Neural cell (in vitro differentiated cells): Measurements from ENCODE around the gene NUDT4. TPM values are rescaled to one million over a fixed set of nuclear protein-coding genes. Genes with fewer than 3 reads are reported as not detected.

Experiments used
- H2AFZ ChIP-seq: fragments of 200-600, 300-800 bp; sonication (generic), shearing (Covaris generic); 2 replicates; pipeline ENCODE4 v1.6.0; 2014; ENCODE audit warnings: low read depth, mild to moderate bottlenecking, antibody characterized with exemption, low read length, moderate library complexity
- H3F3A ChIP-seq: fragments of 200-600 bp; shearing (Covaris generic); 2 replicates; pipeline ENCODE4 v1.6.1; 2016; ENCODE audit warnings: mild to moderate bottlenecking, moderate library complexity, mixed read lengths, antibody characterized with exemption, low read length; ENCODE audit not compliant: insufficient read depth, poor library complexity, severe bottlenecking
- H3K27ac ChIP-seq: fragments of 200-600, 300-800 bp; sonication (generic), shearing (Covaris generic); 2 replicates; pipeline ENCODE4 v1.5.1; 2014; ENCODE audit warnings: mild to moderate bottlenecking, low read length, moderate library complexity
- H3K27me3 ChIP-seq: fragments of 300-800, 200-600 bp; sonication (generic), shearing (Covaris generic); 2 replicates; pipeline ENCODE4 v1.6.0; 2014; ENCODE audit warnings: mild to moderate bottlenecking, low read depth, low read length, moderate library complexity; ENCODE audit not compliant: insufficient read depth
- H3K36me3 ChIP-seq: fragments of 300-800, 200-600 bp; sonication (generic), shearing (Covaris generic); 2 replicates; pipeline ENCODE4 v1.5.1; 2014; ENCODE audit warnings: mild to moderate bottlenecking, antibody characterized with exemption, low read length, moderate library complexity; ENCODE audit not compliant: insufficient read depth
- H3K4me2 ChIP-seq: fragments of 300-800, 200-600 bp; sonication (generic), shearing (Covaris generic); 2 replicates; pipeline ENCODE4 v1.6.0; 2014; ENCODE audit warnings: mild to moderate bottlenecking, low read length
- H3K4me3 ChIP-seq: fragments of 300-800, 200-600 bp; sonication (generic), shearing (Covaris generic); 2 replicates; pipeline ENCODE4 v1.5.1; 2014; ENCODE audit warnings: mild to moderate bottlenecking, low read length, moderate library complexity
- H3K79me2 ChIP-seq: fragments of 200-600 bp; shearing (Covaris generic); replicated peaks from 2 replicates; pipeline ENCODE4 v1.6.0; 2014; ENCODE audit warnings: mild to moderate bottlenecking, low read length, moderate library complexity; ENCODE audit not compliant: insufficient read depth
- H3K9ac ChIP-seq: fragments of 300-800, 200-600 bp; sonication (generic), shearing (Covaris generic); 2 replicates; pipeline ENCODE4 v1.6.1; 2016; ENCODE audit warnings: mild to moderate bottlenecking, low read length, mixed read lengths
- H3K9me2 ChIP-seq: fragments of 200-600 bp; shearing (Covaris generic); 2 replicates; pipeline ENCODE4 v1.6.1; 2016; ENCODE audit warnings: mild to moderate bottlenecking, low read length, mixed read lengths; ENCODE audit not compliant: insufficient read depth
- H3K9me3 ChIP-seq: fragments of 200-600, 300-800 bp; sonication (generic), shearing (Covaris generic); 2 replicates; pipeline ENCODE4 v1.6.1; 2016; ENCODE audit warnings: mild to moderate bottlenecking, mixed run types, low read length, moderate library complexity, mixed read lengths
- H4K20me1 ChIP-seq: fragments of 200-600 bp; shearing (Covaris generic); 2 replicates; pipeline ENCODE4 v1.6.1; 2016; ENCODE audit warnings: mild to moderate bottlenecking, mixed run types; ENCODE audit not compliant: insufficient read depth
- EP300 ChIP-seq: fragments of 450-650 bp; conservative IDR thresholded peaks from 2 replicates; pipeline ENCODE4 v1.6.1; 2014; ENCODE audit warnings: antibody characterized with exemption, mild to moderate bottlenecking, moderate library complexity; ENCODE audit not compliant: poor library complexity, severe bottlenecking
- EZH2 ChIP-seq: fragments of 200-600, 300-800 bp; shearing (Covaris generic), sonication (generic); IDR thresholded peaks from 2 replicates; pipeline ENCODE4 v1.6.1; 2014; ENCODE audit warnings: antibody characterized with exemption, low read length, borderline replicate concordance, mild to moderate bottlenecking; ENCODE audit not compliant: insufficient read depth, poor library complexity, severe bottlenecking
- MXI1 ChIP-seq: fragments of 450-650 bp; conservative IDR thresholded peaks from 2 replicates; pipeline ENCODE4 v1.6.1; 2014; ENCODE audit warnings: antibody characterized with exemption, mild to moderate bottlenecking; ENCODE audit not compliant: poor library complexity, severe bottlenecking
- POLR2AphosphoS5 ChIP-seq: IDR thresholded peaks from 2 replicates; pipeline ENCODE4 v1.6.1; 2012
- RAD21 ChIP-seq: fragments of 450-650 bp; conservative IDR thresholded peaks from 2 replicates; pipeline ENCODE4 v1.6.1; 2014; ENCODE audit warnings: antibody characterized with exemption, mild to moderate bottlenecking, moderate library complexity
- SMC3 ChIP-seq: fragments of 450-650 bp; conservative IDR thresholded peaks from 2 replicates; pipeline ENCODE4 v1.6.1; 2014; ENCODE audit warnings: antibody characterized with exemption, mild to moderate bottlenecking, moderate library complexity; ENCODE audit not compliant: poor library complexity
- TAF1 ChIP-seq: IDR thresholded peaks from 2 replicates; pipeline ENCODE4 v1.6.1; 2012; ENCODE audit warnings: low read depth
- polyA plus RNA-seq: library from polyadenylated mRNA; depleted of rRNA; stranded (reverse); fragments of >200 nt; gene quantifications from 2 replicates; pipeline ENCODE4 v1.2.3, GENCODE V29; 2014
- TF ChIP-seq, protein P1 (sequence below): IDR thresholded peaks from 2 replicates; pipeline ENCODE4 v1.6.1; 2012; ENCODE audit warnings: borderline replicate concordance
- TF ChIP-seq, protein P2 (sequence below): fragments of 450-650 bp; IDR thresholded peaks from 2 replicates; pipeline ENCODE4 v1.5.1; 2014; ENCODE audit warnings: antibody characterized with exemption, mild to moderate bottlenecking, moderate library complexity; ENCODE audit not compliant: poor library complexity, severe bottlenecking

Gene NUDT4
- polyA plus RNA-seq, 1 donor from 2014 or later: 39.9 TPM

DNA sequence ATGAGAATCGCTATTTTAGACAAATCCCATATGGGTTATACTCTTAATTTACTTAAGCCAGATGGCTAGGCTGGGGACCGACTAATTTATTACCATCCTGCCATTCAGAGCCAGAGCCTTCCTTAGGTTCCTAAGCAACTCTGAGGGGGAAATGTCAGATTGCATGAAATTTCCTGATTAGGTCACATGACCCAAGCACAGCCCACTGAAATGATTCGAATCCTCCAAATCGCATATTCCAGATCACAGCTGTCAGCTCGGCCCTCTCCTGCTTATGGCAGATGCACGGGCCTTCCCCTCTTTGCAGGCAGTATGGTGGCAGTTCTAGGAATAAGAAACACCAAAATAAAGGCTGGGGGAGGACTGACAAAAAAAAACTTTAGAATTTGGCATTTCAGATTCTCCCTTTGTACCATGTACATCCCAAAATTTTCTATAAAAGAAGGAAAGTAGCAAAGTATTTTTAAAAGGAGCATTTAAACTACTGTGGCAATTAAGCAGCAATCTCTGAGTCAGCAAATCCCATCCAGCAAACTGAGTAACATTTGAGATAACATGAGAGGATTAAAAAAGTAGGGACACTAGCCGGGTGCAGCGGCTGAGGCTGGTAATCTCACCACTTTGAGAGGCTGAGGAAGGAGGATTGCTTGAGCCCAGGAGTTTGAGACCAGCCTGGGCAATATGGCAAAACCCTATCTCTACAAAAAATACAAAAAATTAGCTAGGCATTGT is 30.5 kb upstream of the NUDT4 start:
- Histone ChIP-seq H3K79me2 (no peaks in the 10 kb centered on the region), H4K20me1 (no peaks in the 10 kb centered on the region), H3K9me3 (no peaks in the 10 kb centered on the region), H3K9me2 (no peaks in the 10 kb centered on the region), H3K4me2 (no peak overlapping the region), H3K36me3 (no peaks in the 10 kb centered on the region), H3K27ac (no peak overlapping the region), H2AFZ (no peak overlapping the region), H3K4me3 (no peak overlapping the region), H3K27me3 (no peaks in the 10 kb centered on the region), H3K9ac (no peak overlapping the region), H3F3A (no peaks in the 10 kb centered on the region)
- TF ChIP-seq MXI1: no peak
- no peak for TF ChIP-seq EZH2
- TF ChIP-seq, protein P1, sequence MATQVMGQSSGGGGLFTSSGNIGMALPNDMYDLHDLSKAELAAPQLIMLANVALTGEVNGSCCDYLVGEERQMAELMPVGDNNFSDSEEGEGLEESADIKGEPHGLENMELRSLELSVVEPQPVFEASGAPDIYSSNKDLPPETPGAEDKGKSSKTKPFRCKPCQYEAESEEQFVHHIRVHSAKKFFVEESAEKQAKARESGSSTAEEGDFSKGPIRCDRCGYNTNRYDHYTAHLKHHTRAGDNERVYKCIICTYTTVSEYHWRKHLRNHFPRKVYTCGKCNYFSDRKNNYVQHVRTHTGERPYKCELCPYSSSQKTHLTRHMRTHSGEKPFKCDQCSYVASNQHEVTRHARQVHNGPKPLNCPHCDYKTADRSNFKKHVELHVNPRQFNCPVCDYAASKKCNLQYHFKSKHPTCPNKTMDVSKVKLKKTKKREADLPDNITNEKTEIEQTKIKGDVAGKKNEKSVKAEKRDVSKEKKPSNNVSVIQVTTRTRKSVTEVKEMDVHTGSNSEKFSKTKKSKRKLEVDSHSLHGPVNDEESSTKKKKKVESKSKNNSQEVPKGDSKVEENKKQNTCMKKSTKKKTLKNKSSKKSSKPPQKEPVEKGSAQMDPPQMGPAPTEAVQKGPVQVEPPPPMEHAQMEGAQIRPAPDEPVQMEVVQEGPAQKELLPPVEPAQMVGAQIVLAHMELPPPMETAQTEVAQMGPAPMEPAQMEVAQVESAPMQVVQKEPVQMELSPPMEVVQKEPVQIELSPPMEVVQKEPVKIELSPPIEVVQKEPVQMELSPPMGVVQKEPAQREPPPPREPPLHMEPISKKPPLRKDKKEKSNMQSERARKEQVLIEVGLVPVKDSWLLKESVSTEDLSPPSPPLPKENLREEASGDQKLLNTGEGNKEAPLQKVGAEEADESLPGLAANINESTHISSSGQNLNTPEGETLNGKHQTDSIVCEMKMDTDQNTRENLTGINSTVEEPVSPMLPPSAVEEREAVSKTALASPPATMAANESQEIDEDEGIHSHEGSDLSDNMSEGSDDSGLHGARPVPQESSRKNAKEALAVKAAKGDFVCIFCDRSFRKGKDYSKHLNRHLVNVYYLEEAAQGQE: no peak
- no peak for TF ChIP-seq EP300
- no peak for TF ChIP-seq TAF1
- TF ChIP-seq RAD21: no peak
- no peak for TF ChIP-seq SMC3
- TF ChIP-seq, protein P2, sequence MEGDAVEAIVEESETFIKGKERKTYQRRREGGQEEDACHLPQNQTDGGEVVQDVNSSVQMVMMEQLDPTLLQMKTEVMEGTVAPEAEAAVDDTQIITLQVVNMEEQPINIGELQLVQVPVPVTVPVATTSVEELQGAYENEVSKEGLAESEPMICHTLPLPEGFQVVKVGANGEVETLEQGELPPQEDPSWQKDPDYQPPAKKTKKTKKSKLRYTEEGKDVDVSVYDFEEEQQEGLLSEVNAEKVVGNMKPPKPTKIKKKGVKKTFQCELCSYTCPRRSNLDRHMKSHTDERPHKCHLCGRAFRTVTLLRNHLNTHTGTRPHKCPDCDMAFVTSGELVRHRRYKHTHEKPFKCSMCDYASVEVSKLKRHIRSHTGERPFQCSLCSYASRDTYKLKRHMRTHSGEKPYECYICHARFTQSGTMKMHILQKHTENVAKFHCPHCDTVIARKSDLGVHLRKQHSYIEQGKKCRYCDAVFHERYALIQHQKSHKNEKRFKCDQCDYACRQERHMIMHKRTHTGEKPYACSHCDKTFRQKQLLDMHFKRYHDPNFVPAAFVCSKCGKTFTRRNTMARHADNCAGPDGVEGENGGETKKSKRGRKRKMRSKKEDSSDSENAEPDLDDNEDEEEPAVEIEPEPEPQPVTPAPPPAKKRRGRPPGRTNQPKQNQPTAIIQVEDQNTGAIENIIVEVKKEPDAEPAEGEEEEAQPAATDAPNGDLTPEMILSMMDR: no peak
- TF ChIP-seq POLR2AphosphoS5: no peak

DNA sequence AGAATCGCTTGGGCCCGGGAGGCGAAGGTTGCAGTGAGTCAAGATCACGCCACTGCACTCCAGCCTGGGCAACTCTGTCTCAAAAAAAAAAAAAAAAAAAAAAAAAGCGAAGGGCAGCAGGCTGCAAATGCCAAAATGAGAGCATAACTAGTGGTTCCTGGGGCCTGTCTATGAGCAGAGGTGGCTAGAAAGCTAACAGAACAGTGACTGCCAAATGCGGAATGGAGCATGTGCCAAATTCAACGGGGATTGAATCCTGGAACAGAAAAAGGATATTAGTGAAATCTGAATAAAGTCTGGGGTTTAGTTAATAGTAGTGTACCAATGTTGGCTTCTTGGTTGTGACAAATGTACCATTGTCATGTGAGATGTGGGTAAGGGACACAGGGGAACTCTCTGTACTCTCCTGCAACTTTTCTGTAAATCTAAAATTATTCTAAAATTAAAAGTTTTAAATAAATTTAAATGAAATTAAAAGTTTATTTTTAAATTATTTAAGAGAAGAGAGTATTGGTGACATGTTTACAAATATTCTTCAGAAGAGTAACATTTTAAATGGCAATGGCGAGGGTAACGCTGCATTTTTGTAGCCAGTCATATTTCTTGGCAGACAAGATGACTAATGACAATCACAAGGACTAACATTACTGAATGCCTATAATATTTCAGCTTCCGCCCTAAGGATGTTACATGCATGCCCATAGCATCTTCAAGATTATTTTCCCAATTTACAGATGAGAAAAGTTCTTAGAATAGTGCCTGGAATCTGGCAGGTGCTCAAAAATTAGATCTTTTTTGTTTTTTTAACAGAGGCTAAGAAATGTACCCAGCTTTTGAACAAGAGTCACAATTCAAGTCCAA is 28.9 kb upstream of the NUDT4 start:
- no peaks in the 10 kb centered on the region for H3K36me3 ChIP-seq
- H2AFZ ChIP-seq: no peak overlapping the region
- no peaks in the 10 kb centered on the region for H4K20me1 ChIP-seq

More for the DNA sequence above, 28.9 kb upstream of the NUDT4 start:
- no peaks in the 10 kb centered on the region for H3K9me2 ChIP-seq
- H3K4me3 ChIP-seq: no peak overlapping the region
- H3F3A ChIP-seq: no peaks in the 10 kb centered on the region
- no peak overlapping the region for H3K4me2 ChIP-seq
- TF ChIP-seq, protein P2: no peak
- no peak for TF ChIP-seq POLR2AphosphoS5
- TF ChIP-seq EP300: no peak
- TF ChIP-seq EZH2: no peak
- TF ChIP-seq MXI1: no peak
- TF ChIP-seq, protein P1: no peak
- TF ChIP-seq RAD21: no peak
- no peak for TF ChIP-seq TAF1
- TF ChIP-seq SMC3: no peak
- H3K9ac ChIP-seq: no peak overlapping the region
- no peak overlapping the region for H3K27ac ChIP-seq
- no peaks in the 10 kb centered on the region for H3K9me3 ChIP-seq
- no peaks in the 10 kb centered on the region for H3K27me3 ChIP-seq
- H3K79me2 ChIP-seq: no peaks in the 10 kb centered on the region
